Karpas-422 (cell line): ENCODE results near the gene DCHS1. TPM values are rescaled to one million over a fixed set of nuclear protein-coding genes. Genes with fewer than 3 reads are reported as not detected.

Experiments
- DNase-seq: peaks from one replicate; pipeline ENCODE4 v3.0.0-alpha.2; 2015
- H2AFZ ChIP-seq: fragments of 200-600 bp; sonication (generic); 2 replicates; pipeline ENCODE4 v1.6.1; 2014; ENCODE audit warnings: antibody characterized with exemption, low read length, mixed read lengths
- H3K27ac ChIP-seq: fragments of 200-600 bp; sonication (generic); 2 replicates; pipeline ENCODE4 v1.5.1; 2014; ENCODE audit warnings: mild to moderate bottlenecking, low read length, moderate library complexity
- H3K27me3 ChIP-seq: fragments of 200-600 bp; sonication (generic); 2 replicates; pipeline ENCODE4 v1.6.1; 2014; ENCODE audit warnings: low read length, mixed read lengths
- H3K36me3 ChIP-seq: fragments of 200-600 bp; sonication (generic); 2 replicates; pipeline ENCODE4 v1.6.1; 2014; ENCODE audit warnings: low read length, mixed read lengths; ENCODE audit not compliant: insufficient read depth
- H3K4me1 ChIP-seq: fragments of 200-600 bp; sonication (generic); 2 replicates; pipeline ENCODE4 v1.6.1; 2014; ENCODE audit warnings: mild to moderate bottlenecking, low read length, mixed read lengths
- H3K4me2 ChIP-seq: fragments of 200-600 bp; sonication (generic); 2 replicates; pipeline ENCODE4 v1.6.1; 2014; ENCODE audit warnings: low read length, low read depth, mild to moderate bottlenecking; ENCODE audit not compliant: poor library complexity, severe bottlenecking
- H3K4me3 ChIP-seq: fragments of 200-600 bp; sonication (generic); 2 replicates; pipeline ENCODE4 v1.5.1; 2014; ENCODE audit warnings: mild to moderate bottlenecking, antibody characterized with exemption, low read length, mixed read lengths
- H3K79me2 ChIP-seq: fragments of 200-600 bp; sonication (generic); 2 replicates; pipeline ENCODE4 v1.6.1; 2014; ENCODE audit warnings: mild to moderate bottlenecking, low read length, mixed read lengths
- H3K9ac ChIP-seq: fragments of 200-600 bp; sonication (generic); 2 replicates; pipeline ENCODE4 v1.6.0; 2014; ENCODE audit warnings: low read length
- H3K9me2 ChIP-seq: fragments of 200-600 bp; sonication (generic), shearing (Covaris generic); replicated peaks from 2 replicates; pipeline ENCODE4 v1.6.0; 2014; ENCODE audit warnings: mild to moderate bottlenecking, low read length, moderate library complexity; ENCODE audit not compliant: insufficient read depth
- H3K9me3 ChIP-seq: fragments of 300-700, 200-600 bp; sonication (generic); 2 replicates; pipeline ENCODE4 v1.6.1; 2014; ENCODE audit warnings: low read length, mixed read lengths
- H4K20me1 ChIP-seq: fragments of 200-600 bp; sonication (generic); 2 replicates; pipeline ENCODE4 v1.6.1; 2014; ENCODE audit warnings: mild to moderate bottlenecking, antibody characterized with exemption, low read length, low read depth; ENCODE audit not compliant: insufficient read depth
- total RNA-seq: library from RNA; depleted of rRNA; stranded (reverse); fragments of >200 nt; shearing (Covaris generic); gene quantifications from 2 replicates; pipeline ENCODE4 v1.2.3, GENCODE V29; 2014; ENCODE audit warnings: low replicate concordance

DCHS1 gene
- total RNA-seq, 1 experiment from 2014 or later = 0.04 TPM

GRCh38 chr11:6666302-6667183 is 10.9 kb upstream of the DCHS1 start:
- no peak for DNase-seq
- Histone ChIP-seq H3K36me3 (no peaks in the 10 kb centered on the region), H3K4me2 (no peak overlapping the region), H3K27me3 (no peaks in the 10 kb centered on the region), H3K9ac (no peak overlapping the region), H3K4me1 (no peaks in the 10 kb centered on the region), H3K27ac (no peak overlapping the region), H3K9me2 (no peaks in the 10 kb centered on the region), H3K79me2 (no peaks in the 10 kb centered on the region), H3K9me3 (no peaks in the 10 kb centered on the region), H2AFZ (no peak overlapping the region), H4K20me1 (no peaks in the 10 kb centered on the region), H3K4me3 (no peak overlapping the region)

DNA sequence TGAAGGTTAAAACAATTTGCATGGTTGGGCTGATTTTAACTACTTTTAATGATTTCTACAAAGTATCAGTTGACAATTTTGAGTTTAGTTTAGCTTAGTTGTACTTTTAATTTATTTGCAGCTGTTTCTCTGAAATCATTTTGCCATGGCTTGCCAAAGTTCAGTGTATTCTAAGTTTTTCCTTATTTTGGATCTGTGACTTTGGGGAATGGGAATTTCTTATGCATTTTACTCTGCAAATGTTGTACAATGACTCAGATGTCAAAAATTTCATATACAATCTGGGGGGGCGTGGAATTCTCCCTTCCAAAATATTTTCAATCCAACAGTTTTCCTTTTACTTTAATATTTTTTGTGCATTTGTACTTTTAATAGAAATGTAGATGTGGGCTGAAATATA is 8.9 kb upstream of the DCHS1 start:
- Histone ChIP-seq H3K4me2 (no peak overlapping the region), H3K9ac (no peak overlapping the region), H3K27me3 (no peaks in the 10 kb centered on the region), H3K9me2 (no peaks in the 10 kb centered on the region), H3K9me3 (no peaks in the 10 kb centered on the region), H3K79me2 (no peaks in the 10 kb centered on the region), H4K20me1 (no peaks in the 10 kb centered on the region), H3K4me1 (no peaks in the 10 kb centered on the region), H3K4me3 (no peak overlapping the region), H3K27ac (no peak overlapping the region), H3K36me3 (no peaks in the 10 kb centered on the region), H2AFZ (no peak overlapping the region)
- no peak for DNase-seq

DNA sequence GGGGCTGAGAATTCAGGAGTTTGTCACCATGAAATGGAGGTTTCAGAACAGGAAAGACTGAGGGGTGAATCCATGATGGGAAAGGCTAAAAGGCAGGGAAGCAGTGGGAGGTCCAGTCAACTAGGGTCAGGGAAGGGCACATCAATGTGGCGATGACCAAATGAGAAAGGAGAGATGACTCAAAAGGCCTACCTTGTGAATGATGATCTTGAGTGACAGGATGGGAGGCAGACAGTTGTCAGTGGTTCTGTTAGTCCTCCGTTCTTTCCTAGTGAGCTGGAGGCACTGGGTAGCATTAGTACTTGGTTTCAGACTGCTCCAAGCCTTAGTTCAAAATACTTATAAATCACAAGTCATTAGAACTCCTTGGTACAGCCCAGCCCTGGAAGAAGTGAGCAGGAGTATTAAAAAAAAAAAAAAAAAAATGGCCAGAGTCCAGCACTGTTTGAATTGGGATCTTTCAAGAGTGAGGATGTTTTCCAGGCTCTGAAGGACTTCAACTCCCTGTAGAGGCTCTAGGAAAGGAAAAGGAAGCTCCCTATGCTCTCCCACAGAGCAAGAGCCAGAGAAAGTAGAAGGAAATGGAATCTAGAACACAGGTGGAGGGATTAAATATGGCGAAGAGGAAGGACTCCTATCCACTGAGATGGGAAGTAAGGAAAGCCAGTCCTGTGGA is 8.3 kb upstream of the DCHS1 start:
- H3K9me3 ChIP-seq = no peaks in the 10 kb centered on the region
- H3K36me3 ChIP-seq = no peaks in the 10 kb centered on the region
- no peak overlapping the region for H3K4me3 ChIP-seq
- no peak overlapping the region for H2AFZ ChIP-seq
- no peaks in the 10 kb centered on the region for H3K79me2 ChIP-seq
- H3K4me1 ChIP-seq = no peaks in the 10 kb centered on the region
- no peaks in the 10 kb centered on the region for H3K27me3 ChIP-seq
- no peak for DNase-seq
- H4K20me1 ChIP-seq = no peaks in the 10 kb centered on the region
- H3K9me2 ChIP-seq = no peaks in the 10 kb centered on the region
- no peak overlapping the region for H3K4me2 ChIP-seq
- H3K27ac ChIP-seq = no peak overlapping the region
- H3K9ac ChIP-seq = no peak overlapping the region

DNA sequence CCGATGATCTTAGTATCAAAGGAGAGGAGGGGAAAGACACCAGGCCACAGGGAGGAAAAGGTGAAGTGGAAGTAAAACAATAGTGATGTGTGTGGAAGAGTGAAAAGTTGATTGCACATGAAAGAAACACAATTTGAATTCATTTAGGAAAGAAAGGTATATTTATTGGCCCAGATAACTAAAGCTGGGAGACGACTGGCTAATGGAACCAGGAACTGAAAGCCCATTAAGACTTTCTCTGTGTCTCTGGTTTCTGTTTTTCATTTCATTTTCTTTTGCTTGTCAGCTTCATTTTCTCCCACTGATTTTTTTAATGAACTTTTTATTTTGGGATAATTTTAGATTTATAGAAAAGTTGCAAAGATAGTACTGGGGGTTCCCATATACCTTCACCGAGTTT is 5.1 kb upstream of the DCHS1 start:
- H3K36me3 ChIP-seq = no peaks in the 10 kb centered on the region
- DNase-seq = no peak
- H3K9me3 ChIP-seq = no peaks in the 10 kb centered on the region
- H3K27ac ChIP-seq = no peak overlapping the region
- no peaks in the 10 kb centered on the region for H4K20me1 ChIP-seq
- no peaks in the 10 kb centered on the region for H3K9me2 ChIP-seq
- H3K9ac ChIP-seq = no peak overlapping the region
- no peak overlapping the region for H3K4me2 ChIP-seq
- H2AFZ ChIP-seq = no peak overlapping the region
- H3K27me3 ChIP-seq = no peaks in the 10 kb centered on the region
- no peaks in the 10 kb centered on the region for H3K4me1 ChIP-seq
- no peaks in the 10 kb centered on the region for H3K79me2 ChIP-seq
- H3K4me3 ChIP-seq = no peak overlapping the region

- H3K27ac ChIP-seq = no peak overlapping the region
- H3K9me3 ChIP-seq = no peaks in the 10 kb centered on the region
- H3K4me2 ChIP-seq = no peak overlapping the region
- no peaks in the 10 kb centered on the region for H3K36me3 ChIP-seq
- H3K9me2 ChIP-seq = no peaks in the 10 kb centered on the region
- H3K79me2 ChIP-seq = no peaks in the 10 kb centered on the region
- H4K20me1 ChIP-seq = no peaks in the 10 kb centered on the region
- no peak overlapping the region for H3K4me3 ChIP-seq
- H2AFZ ChIP-seq = no peak overlapping the region
- H3K4me1 ChIP-seq = no peaks in the 10 kb centered on the region
- no peak overlapping the region for H3K9ac ChIP-seq
- H3K27me3 ChIP-seq = no peaks in the 10 kb centered on the region
- DNase-seq = no peak
Observed at GRCh38 chr11:6658647-6659046, 3.0 kb upstream of the DCHS1 start.

- Histone ChIP-seq H2AFZ (no peak overlapping the region), H3K4me3 (no peak overlapping the region), H3K9ac (no peak overlapping the region), H4K20me1 (no peaks in the 10 kb centered on the region), H3K36me3 (no peaks in the 10 kb centered on the region), H3K27me3 (no peaks in the 10 kb centered on the region), H3K4me1 (no peaks in the 10 kb centered on the region), H3K27ac (no peak overlapping the region), H3K79me2 (no peaks in the 10 kb centered on the region), H3K9me2 (no peaks in the 10 kb centered on the region), H3K4me2 (no peak overlapping the region), H3K9me3 (no peaks in the 10 kb centered on the region)
- DNase-seq = no peak
Observed at GRCh38 chr11:6657346-6657745, 1.7 kb upstream of the DCHS1 start.

DNA sequence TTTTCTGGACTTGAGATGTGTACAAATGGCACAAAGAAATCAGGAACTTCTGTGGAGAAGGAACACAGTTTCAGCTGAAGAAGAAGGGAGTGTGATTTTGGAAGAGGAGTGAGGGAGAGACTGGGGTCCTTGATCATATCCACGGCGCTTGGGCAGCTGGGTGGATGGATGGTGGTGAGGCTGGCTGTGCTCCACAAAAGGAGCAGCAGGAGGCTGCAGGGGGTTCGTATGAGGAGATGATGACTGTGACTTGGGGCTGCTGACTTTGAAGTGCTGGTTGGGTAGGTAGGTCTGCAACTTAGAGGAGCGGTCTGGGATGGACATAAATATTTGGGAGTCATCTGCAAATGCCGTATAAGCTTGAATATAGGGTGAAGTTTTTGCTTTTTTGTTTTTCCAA is 1.3 kb upstream of the DCHS1 start:
- Histone ChIP-seq H3K36me3 (no peaks in the 10 kb centered on the region), H3K4me1 (no peaks in the 10 kb centered on the region), H2AFZ (no peak overlapping the region), H4K20me1 (no peaks in the 10 kb centered on the region), H3K4me2 (no peak overlapping the region), H3K79me2 (no peaks in the 10 kb centered on the region), H3K9ac (no peak overlapping the region), H3K4me3 (no peak overlapping the region), H3K27ac (no peak overlapping the region), H3K9me3 (no peaks in the 10 kb centered on the region), H3K27me3 (no peaks in the 10 kb centered on the region), H3K9me2 (no peaks in the 10 kb centered on the region)
- no peak for DNase-seq

GRCh38 chr11:6656584-6656915 is 941 bp upstream of the DCHS1 start:
- Histone ChIP-seq H3K4me1 (no peaks in the 10 kb centered on the region), H3K9me3 (no peaks in the 10 kb centered on the region), H3K36me3 (no peaks in the 10 kb centered on the region), H3K4me2 (no peak overlapping the region), H3K4me3 (no peak overlapping the region), H4K20me1 (no peaks in the 10 kb centered on the region), H2AFZ (no peak overlapping the region), H3K9ac (no peak overlapping the region), H3K27me3 (no peaks in the 10 kb centered on the region), H3K79me2 (no peaks in the 10 kb centered on the region), H3K27ac (no peak overlapping the region), H3K9me2 (no peaks in the 10 kb centered on the region)
- no peak for DNase-seq
